ENCODE data around the gene C14orf180.
"Not testable (repeated sequence)": the region's sequence is repeated elsewhere in the genome, so short reads cannot be mapped to it uniquely, and the experiment has no call there.

C14orf180 gene

DNA sequence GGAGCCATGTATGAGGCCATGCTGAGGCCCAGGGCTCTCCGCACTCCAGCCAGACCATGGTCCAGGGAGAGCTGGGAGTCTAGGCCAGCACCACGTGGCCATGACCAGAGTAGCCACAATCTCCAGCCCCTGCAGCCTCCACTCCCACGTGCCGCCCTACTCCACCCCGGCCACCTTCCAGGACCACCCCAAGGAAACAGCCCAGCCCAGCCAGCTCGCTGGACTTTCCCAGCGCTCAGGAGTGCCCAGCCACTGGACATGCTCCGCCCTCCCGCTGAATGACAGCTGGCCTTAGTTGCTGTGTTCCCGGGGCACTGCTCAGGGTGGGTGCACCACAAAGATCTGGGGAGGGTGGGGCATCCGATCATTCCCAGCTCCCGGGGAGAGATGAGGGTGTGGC, 2.1 kb upstream of the C14orf180 start:
- Histone ChIP-seq H3K36me3 (no peaks in the 10 kb centered on the region), H3K9ac (no peak overlapping the region), H4K20me1 (no peaks in the 10 kb centered on the region), H3K4me1 (peaks cover 43% of the 10 kb centered on the region), H3K9me3 (no peaks in the 10 kb centered on the region), H3K27me3 (no peaks in the 10 kb centered on the region), H3K4me2 (no peak overlapping the region), H3K4me3 (no peak overlapping the region), H3K27ac (no peak overlapping the region)
- TF ChIP-seq Cebpa-rat (IDR thresholded peaks at IDR 0.05): no peak

DNA sequence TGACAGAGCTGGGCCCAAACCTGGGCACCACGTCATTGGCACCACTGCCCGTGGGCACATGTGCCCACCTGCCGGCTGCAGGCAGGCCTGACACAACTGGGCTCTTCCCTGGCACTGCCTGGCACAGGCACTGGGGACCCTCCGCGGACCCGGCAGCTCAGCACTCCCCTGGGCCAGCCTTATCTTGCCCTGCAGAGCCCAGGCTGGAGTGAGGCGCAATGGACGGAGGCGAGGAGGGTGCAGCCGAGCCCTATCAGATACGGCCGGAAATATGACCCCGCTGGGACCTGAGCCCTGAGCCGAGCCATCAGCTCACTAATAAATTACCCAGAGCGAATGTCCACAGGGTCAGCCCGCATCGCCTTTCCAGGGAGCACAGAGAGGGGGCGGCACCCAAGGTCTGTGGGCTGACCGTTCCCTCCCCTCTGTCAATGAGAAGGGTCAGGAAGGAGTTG, 1.7 kb upstream of the C14orf180 start:
- Histone ChIP-seq H4K20me1 (no peaks in the 10 kb centered on the region), H3K27me3 (no peaks in the 10 kb centered on the region)
- TF ChIP-seq Cebpa-rat (IDR thresholded peaks at IDR 0.05): no peak

DNA sequence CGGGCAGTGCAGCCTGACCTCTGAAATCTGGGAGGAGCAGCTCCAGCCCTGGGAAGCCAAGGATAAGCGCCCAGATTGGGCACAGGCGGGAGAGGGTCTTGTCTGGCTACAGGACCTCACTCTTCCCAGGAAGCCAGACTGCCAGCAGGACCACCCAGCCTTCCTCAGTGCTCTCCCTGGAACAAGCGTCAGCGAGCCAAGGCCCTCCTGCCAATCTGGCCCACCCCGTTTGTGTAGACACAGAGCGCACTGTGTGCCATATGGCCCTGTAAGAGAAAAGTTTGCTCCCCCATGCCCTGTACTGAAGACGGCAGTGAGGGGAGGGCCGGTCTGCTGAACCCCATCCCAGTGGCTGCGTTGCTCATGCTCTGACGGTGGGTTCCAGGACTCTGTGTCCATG, 1.2 kb upstream of the C14orf180 start:
- Histone ChIP-seq H3K27me3 (no peaks in the 10 kb centered on the region), H3K36me3 (no peaks in the 10 kb centered on the region), H3K9ac (no peak overlapping the region), H3K27ac (no peak overlapping the region), H3K4me3 (no peak overlapping the region), H3K4me1 (peaks cover 46% of the 10 kb centered on the region), H3K4me2 (no peak overlapping the region), H4K20me1 (no peaks in the 10 kb centered on the region), H3K9me3 (no peaks in the 10 kb centered on the region)
- no peak for TF ChIP-seq Cebpa-rat (IDR thresholded peaks at IDR 0.05)

More for the DNA sequence above, 1.7 kb upstream of the C14orf180 start:
- H3K4me1 ChIP-seq: peaks cover 46% of the 10 kb centered on the region
- no peak overlapping the region for H3K4me2 ChIP-seq
- no peaks in the 10 kb centered on the region for H3K36me3 ChIP-seq
- H3K9me3 ChIP-seq: no peaks in the 10 kb centered on the region
- no peak overlapping the region for H3K27ac ChIP-seq
- H3K9ac ChIP-seq: no peak overlapping the region
- H3K4me3 ChIP-seq: no peak overlapping the region

DNA sequence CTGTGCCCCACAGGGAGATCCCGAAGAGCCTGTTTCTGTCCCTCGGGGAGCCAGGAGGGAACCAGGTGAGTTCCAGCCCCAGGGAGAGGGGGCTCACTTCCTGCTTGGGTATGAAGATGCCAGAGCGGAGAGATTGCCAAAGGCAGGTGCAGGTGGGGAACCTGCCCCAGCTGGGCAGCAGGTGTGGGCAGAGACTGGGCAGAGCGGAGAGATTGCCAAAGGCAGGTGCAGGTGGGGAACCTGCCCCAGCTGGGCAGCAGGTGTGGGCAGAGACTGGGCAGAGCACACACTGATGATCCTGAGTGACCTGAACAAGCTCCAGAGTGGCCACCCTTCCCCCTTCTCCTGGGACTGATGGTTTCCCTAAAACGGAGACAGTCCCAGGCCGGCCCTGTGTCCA, 375 bp downstream of the C14orf180 start:
- H3K27me3 ChIP-seq, H3K36me3 ChIP-seq, H3K9ac ChIP-seq, H3K27ac ChIP-seq, H3K9me3 ChIP-seq, H4K20me1 ChIP-seq, H3K4me3 ChIP-seq: not testable (repeated sequence)
- Histone ChIP-seq H3K4me1 (peaks cover 51% of the 10 kb centered on the region), H3K4me2 (peak overlapping the region; percentile 69)

DNA sequence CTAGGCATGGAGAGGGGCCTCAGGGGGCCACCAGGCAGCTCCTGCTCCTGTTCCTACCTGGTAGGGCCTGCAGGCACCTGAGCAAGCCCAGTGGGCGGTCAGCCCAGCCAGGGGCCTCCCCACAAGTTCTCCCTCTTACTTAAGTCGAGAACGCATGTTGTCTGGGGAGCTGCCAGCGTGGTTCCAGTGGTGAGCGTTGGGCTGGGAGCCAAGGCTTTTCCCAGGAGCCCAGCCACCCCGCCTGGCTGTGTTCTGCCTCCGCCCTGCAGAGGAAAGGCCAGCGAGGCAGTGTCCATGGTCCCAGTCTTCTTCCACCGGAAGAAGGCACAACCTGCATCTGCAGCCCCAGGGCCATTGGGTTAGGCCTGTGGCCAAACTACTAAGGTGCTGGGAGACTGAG, 1.4 kb downstream of the C14orf180 start:
- Histone ChIP-seq H3K27ac (0 out of 2 replicates have a peak overlapping the region, but pooled peaks have one; percentile 32), H3K9ac (no peak overlapping the region), H3K4me1 (peaks cover 50% of the 10 kb centered on the region), H4K20me1 (no peaks in the 10 kb centered on the region), H3K27me3 (no peaks in the 10 kb centered on the region), H3K9me3 (no peaks in the 10 kb centered on the region), H3K4me2 (peak overlapping the region; percentile 69), H3K4me3 (no peak overlapping the region), H3K36me3 (no peaks in the 10 kb centered on the region)
- no peak for TF ChIP-seq Cebpa-rat (IDR thresholded peaks at IDR 0.05)

DNA sequence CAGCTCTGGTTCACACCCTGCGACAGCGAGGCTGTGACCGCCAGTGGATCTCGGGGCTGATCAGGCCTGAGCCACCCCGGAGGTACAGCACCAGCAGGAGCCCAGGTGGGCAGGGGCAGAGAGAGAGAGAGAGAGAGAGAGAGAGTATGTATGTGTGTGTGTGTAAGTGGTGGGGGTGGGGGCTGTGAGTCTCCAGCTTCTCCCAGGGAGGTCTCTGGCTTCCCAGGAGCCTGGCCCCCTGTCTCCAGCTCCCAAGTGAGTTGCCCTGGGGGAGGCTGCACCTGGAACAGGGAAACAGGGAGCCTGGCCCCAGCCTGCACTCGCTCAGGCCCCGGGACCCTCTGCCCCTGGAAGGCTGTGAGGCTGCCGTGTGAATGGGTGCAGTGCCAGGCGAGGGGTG, 2.0 kb downstream of the C14orf180 start:
- Histone ChIP-seq H3K36me3 (no peaks in the 10 kb centered on the region), H4K20me1 (no peaks in the 10 kb centered on the region), H3K27ac (no peak overlapping the region), H3K27me3 (no peaks in the 10 kb centered on the region), H3K4me3 (no peak overlapping the region), H3K4me1 (peaks cover 45% of the 10 kb centered on the region), H3K9me3 (no peaks in the 10 kb centered on the region), H3K4me2 (peak overlapping the region; percentile 69), H3K9ac (no peak overlapping the region)
- TF ChIP-seq Cebpa-rat (IDR thresholded peaks at IDR 0.05): no peak

DNA sequence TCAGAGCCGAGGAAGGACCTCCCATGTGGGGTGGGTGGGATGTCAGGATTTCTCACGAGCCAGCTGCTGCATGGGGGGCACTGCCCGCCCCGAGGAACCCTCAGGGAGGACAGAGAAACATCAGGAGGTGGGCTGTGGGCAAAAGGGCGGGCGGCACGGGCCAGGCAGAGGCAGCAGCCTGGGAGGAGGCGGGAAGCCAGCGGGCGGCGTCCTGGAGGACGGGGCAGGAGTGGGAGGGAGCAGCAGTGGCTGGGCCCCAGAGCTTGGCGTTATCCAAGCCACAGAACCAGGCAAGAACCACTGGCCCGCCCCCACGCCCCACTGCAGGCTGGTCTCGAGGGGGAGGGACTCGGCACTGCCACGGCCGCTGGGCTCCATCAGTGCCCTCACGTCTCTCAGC, 2.4 kb downstream of the C14orf180 start:
- Histone ChIP-seq H3K4me1 (peaks cover 45% of the 10 kb centered on the region), H3K4me2 (peak overlapping the region; percentile 69), H4K20me1 (no peaks in the 10 kb centered on the region), H3K36me3 (no peaks in the 10 kb centered on the region), H3K27me3 (no peaks in the 10 kb centered on the region), H3K9me3 (no peaks in the 10 kb centered on the region), H3K9ac (no peak overlapping the region), H3K27ac (no peak overlapping the region), H3K4me3 (no peak overlapping the region)
- TF ChIP-seq Cebpa-rat (IDR thresholded peaks at IDR 0.05): no peak

DNA sequence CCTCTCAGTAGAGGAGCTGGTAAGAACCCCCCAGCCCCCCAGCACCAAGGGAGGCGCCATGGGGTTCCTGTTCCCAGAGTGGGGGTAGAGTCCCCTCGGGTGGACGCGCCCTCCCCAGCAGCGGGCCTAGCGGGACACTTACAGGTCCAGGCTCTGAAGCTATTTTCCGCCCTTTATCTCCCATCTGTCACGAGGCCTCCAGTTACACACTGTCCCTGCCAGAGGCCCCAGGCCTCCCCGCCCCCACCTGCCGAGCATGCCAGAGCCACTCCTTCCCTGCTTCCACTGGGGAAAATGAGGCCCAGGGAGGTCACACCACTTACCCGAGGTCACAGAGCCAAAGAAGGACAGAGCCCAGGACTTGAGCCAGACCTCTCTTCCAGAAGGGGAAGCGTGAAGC, 3.1 kb downstream of the C14orf180 start:
- Histone ChIP-seq H3K9me3 (no peaks in the 10 kb centered on the region), H3K4me2 (no peak overlapping the region), H3K27me3 (no peaks in the 10 kb centered on the region), H4K20me1 (no peaks in the 10 kb centered on the region), H3K4me1 (peaks cover 51% of the 10 kb centered on the region), H3K4me3 (no peak overlapping the region), H3K36me3 (no peaks in the 10 kb centered on the region), H3K27ac (no peak overlapping the region), H3K9ac (no peak overlapping the region)
- no peak for TF ChIP-seq Cebpa-rat (IDR thresholded peaks at IDR 0.05)

DNA sequence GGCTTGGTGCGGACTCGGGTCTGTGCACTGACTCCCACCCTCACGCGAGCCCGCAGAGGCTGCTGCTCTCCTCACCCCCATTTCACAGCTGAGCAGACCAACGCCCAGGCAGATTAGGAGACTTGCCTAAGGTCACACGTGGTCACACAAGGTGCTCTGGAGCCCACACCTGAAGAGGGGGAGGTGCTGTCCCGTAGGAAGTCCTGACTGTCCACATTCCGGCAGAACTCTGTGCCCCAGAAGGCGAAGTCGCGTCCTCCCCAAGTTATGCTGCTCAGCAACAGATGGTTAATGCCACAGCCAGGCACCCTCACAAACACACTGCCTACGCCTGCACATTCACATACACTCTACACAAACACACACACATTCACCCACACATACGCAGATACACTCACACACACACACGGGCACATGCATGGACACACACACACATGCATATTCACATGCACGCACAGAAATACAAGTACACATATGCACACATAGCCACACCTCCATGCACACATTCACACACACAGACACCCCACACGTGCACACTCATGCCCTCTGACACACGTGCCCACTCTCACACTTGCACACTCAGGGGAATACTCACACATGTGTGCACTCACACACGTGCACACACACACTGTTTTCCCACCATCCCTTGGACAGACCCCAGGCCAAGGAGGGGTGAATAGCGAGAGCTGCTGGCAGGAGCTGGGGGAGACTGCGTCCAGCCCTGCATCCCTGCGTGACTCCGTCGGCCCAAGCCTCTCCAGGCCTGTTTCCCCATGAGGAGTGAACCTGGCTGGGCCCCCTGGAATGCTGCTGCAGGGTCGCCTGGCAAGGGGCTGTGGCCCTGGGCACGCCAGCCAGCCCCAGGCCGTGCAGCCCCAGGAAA, 4.1 kb downstream of the C14orf180 start:
- no peak overlapping the region for H3K27ac ChIP-seq
- H3K4me2 ChIP-seq: no peak overlapping the region
- peaks cover 61% of the 10 kb centered on the region for H3K4me1 ChIP-seq

DNA sequence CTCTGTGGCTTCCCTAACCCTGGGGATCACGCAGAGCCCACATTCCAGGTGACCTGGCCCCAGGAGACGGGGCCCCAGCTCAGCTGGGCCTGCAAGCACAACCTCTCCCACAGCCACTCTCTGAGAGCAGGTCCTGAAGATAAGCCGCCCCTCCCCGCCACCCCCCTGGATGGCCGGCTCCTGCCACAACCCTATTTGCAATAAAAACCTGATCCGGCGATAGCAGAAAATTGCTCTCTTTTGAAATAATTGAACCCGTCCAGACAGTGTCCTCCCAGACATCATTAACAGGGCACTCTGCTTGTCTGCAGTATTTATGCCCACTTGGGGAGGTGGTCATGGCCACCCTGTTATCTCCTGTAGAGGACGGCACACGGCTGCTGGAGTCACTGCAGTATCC, 5.0 kb downstream of the C14orf180 start:
- H3K9ac ChIP-seq: no peak overlapping the region
- peaks cover 67% of the 10 kb centered on the region for H3K4me1 ChIP-seq
- no peak for TF ChIP-seq Cebpa-rat (IDR thresholded peaks at IDR 0.05)
- H3K36me3 ChIP-seq: no peaks in the 10 kb centered on the region
- H3K4me3 ChIP-seq: no peak overlapping the region
- H3K27ac ChIP-seq: no peak overlapping the region
- H3K27me3 ChIP-seq: no peaks in the 10 kb centered on the region
- H4K20me1 ChIP-seq: no peaks in the 10 kb centered on the region
- H3K9me3 ChIP-seq: no peaks in the 10 kb centered on the region
- no peak overlapping the region for H3K4me2 ChIP-seq

More for the DNA sequence above, 4.1 kb downstream of the C14orf180 start:
- no peak for TF ChIP-seq Cebpa-rat (IDR thresholded peaks at IDR 0.05)
- Histone ChIP-seq H3K4me3 (no peak overlapping the region), H4K20me1 (no peaks in the 10 kb centered on the region), H3K9me3 (no peaks in the 10 kb centered on the region), H3K27me3 (no peaks in the 10 kb centered on the region), H3K36me3 (no peaks in the 10 kb centered on the region), H3K9ac (no peak overlapping the region)

All from BLaER1 (cell line).